Activated naive CD4-positive, alpha-beta T cell treated with anti-CD3 and anti-CD28 coated beads for 36 hours (primary cell): Measurements from ENCODE around the gene TRAPPC5. TPM values are rescaled to one million over a fixed set of nuclear protein-coding genes. Genes with fewer than 3 reads are reported as not detected.
A peak's percentile ranks its signal among the peaks of the same experiment; 100 is the strongest.

ENCODE experiments used
- CTCF ChIA-PET: fragments of 350-600 bp; sonication (Branson Sonifier 250); formaldehyde crosslinking; loops from one replicate; lab custom pipeline; 2021; ENCODE audit warnings: antibody characterized with exemption; lab: Charles Lee
- DNase-seq: peaks from one replicate; pipeline ENCODE4 v3.0.0-alpha.2; 2020
- H3K27ac Mint-ChIP-seq: one replicate; pipeline ENCODE4 v1.8.0; 2021; ENCODE audit warnings: mild to moderate bottlenecking, mixed read lengths
- H3K27me3 Mint-ChIP-seq: one replicate; pipeline ENCODE4 v1.8.0; 2021; ENCODE audit warnings: low read depth, mixed read lengths
- H3K36me3 Mint-ChIP-seq: one replicate; pipeline ENCODE4 v1.8.0; 2021; ENCODE audit warnings: low read depth, mixed read lengths
- H3K4me1 Mint-ChIP-seq: one replicate; pipeline ENCODE4 v1.8.0; 2021; ENCODE audit warnings: low read depth, mixed read lengths
- H3K4me3 Mint-ChIP-seq: one replicate; pipeline ENCODE4 v1.8.0; 2021; ENCODE audit warnings: mild to moderate bottlenecking, moderate library complexity, mixed read lengths
- H3K9me3 Mint-ChIP-seq: one replicate; pipeline ENCODE4 v1.8.0; 2021; ENCODE audit warnings: mixed read lengths
- intact Hi-C: fragments of 100-400 bp; cut with micrococcal nuclease; formaldehyde crosslinking; loops from one replicate; pipeline ENCODE4 v1.15.1; 2023
- total RNA-seq, 2 experiments: library from RNA; stranded (reverse); gene quantifications; one replicate each; pipeline ENCODE4 v1.2.3, GENCODE V29; 2021

The TRAPPC5 gene
- total RNA-seq, 2 experiments from 2014 or later = 74.7 to 82.4 TPM

GRCh38 chr19:7681340-7682174, 924 bp downstream of the TRAPPC5 start:
- Mint-ChIP-seq H3K4me1 (peaks cover 41% of the 10 kb centered on the region), H3K27me3 (peaks cover 12% of the 10 kb centered on the region), H3K27ac (peak overlapping the region; percentile 88), H3K36me3 (peaks cover 10% of the 10 kb centered on the region), H3K4me3 (peak overlapping the region; percentile 92), H3K9me3 (no peaks in the 10 kb centered on the region)
- DNase-seq = peak; percentile 96
- intact Hi-C loops = loop anchor here (1.0 to 2.0 kb wide), 5 partner anchors 24 to 579 kb away; partner anchors contain the start of gene SNAPC2
- CTCF ChIA-PET = interaction anchor here (0.6 to 4.0 kb wide), 44 partner anchors 11 to 612 kb away, joined by 3 to 52 read pairs (median 4); partner anchors contain the start of genes ARHGEF18, CD209, PET100 and RETN

- CTCF ChIA-PET = interaction anchor here (4.0 kb wide), 1 partner anchor 117 kb away, joined by 52 read pairs; no protein-coding TSS in a partner anchor
- Mint-ChIP-seq H3K9me3 (no peaks in the 10 kb centered on the region), H3K36me3 (peaks cover 10% of the 10 kb centered on the region), H3K27ac (peak overlapping the region; percentile 88), H3K4me1 (peaks cover 34% of the 10 kb centered on the region), H3K4me3 (peak overlapping the region; percentile 92), H3K27me3 (peaks cover 6% of the 10 kb centered on the region)
- DNase-seq = no peak
- intact Hi-C loops = no loop called here
Measured at GRCh38 chr19:7682175-7682855, 1.7 kb downstream of the TRAPPC5 start.

- Mint-ChIP-seq H3K27ac (no peak overlapping the region), H3K4me3 (no peak overlapping the region), H3K27me3 (no peaks in the 10 kb centered on the region), H3K4me1 (peaks cover 9% of the 10 kb centered on the region), H3K9me3 (no peaks in the 10 kb centered on the region), H3K36me3 (peaks cover 10% of the 10 kb centered on the region)
- intact Hi-C loops = no loop called here
- DNase-seq = no peak
- CTCF ChIA-PET = interaction anchor here (0.8 to 3.0 kb wide), 2 partner anchors 114 to 116 kb away, joined by 3 to 10 read pairs; no protein-coding TSS in a partner anchor
Measured at GRCh38 chr19:7685546-7686445, 5.2 kb downstream of the TRAPPC5 start.

GRCh38 chr19:7687177-7687576, 6.5 kb downstream of the TRAPPC5 start:
- H3K27ac Mint-ChIP-seq = no peak overlapping the region
- H3K9me3 Mint-ChIP-seq = no peaks in the 10 kb centered on the region
- peaks cover 8% of the 10 kb centered on the region for H3K36me3 Mint-ChIP-seq
- CTCF ChIA-PET = no interaction called here
- H3K4me3 Mint-ChIP-seq = no peak overlapping the region
- no peaks in the 10 kb centered on the region for H3K27me3 Mint-ChIP-seq
- no peak for DNase-seq
- intact Hi-C loops = no loop called here
- H3K4me1 Mint-ChIP-seq = peaks cover 5% of the 10 kb centered on the region

- H3K36me3 Mint-ChIP-seq = no peaks in the 10 kb centered on the region
- H3K9me3 Mint-ChIP-seq = no peaks in the 10 kb centered on the region
- H3K4me1 Mint-ChIP-seq = peaks cover 2% of the 10 kb centered on the region
- H3K4me3 Mint-ChIP-seq = no peak overlapping the region
- DNase-seq = no peak
- intact Hi-C loops = no loop called here
- H3K27ac Mint-ChIP-seq = no peak overlapping the region
- CTCF ChIA-PET = no interaction called here
- H3K27me3 Mint-ChIP-seq = no peaks in the 10 kb centered on the region
Measured at GRCh38 chr19:7689165-7689564, 8.5 kb downstream of the TRAPPC5 start.

- Mint-ChIP-seq H3K4me1 (peaks cover 2% of the 10 kb centered on the region), H3K27me3 (no peaks in the 10 kb centered on the region), H3K27ac (no peak overlapping the region), H3K9me3 (no peaks in the 10 kb centered on the region), H3K4me3 (no peak overlapping the region), H3K36me3 (no peaks in the 10 kb centered on the region)
- no peak for DNase-seq
- CTCF ChIA-PET = interaction anchor here (0.6 kb wide), 1 partner anchor 50 kb away, joined by 3 read pairs; no protein-coding TSS in a partner anchor
- intact Hi-C loops = no loop called here
Measured at GRCh38 chr19:7690779-7691258, 10.2 kb downstream of the TRAPPC5 start.

- Mint-ChIP-seq H3K27me3 (no peaks in the 10 kb centered on the region), H3K9me3 (no peaks in the 10 kb centered on the region), H3K36me3 (no peaks in the 10 kb centered on the region), H3K4me3 (no peak overlapping the region), H3K27ac (no peak overlapping the region), H3K4me1 (peaks cover 2% of the 10 kb centered on the region)
- CTCF ChIA-PET = interaction anchor here (0.6 kb wide), 1 partner anchor 50 kb away, joined by 3 read pairs; no protein-coding TSS in a partner anchor
- DNase-seq = no peak
- intact Hi-C loops = no loop called here
Measured at GRCh38 chr19:7691497-7691896, 10.9 kb downstream of the TRAPPC5 start.

- DNase-seq = no peak
- Mint-ChIP-seq H3K27ac (no peak overlapping the region), H3K9me3 (no peaks in the 10 kb centered on the region), H3K4me1 (peaks cover 2% of the 10 kb centered on the region), H3K27me3 (no peaks in the 10 kb centered on the region), H3K36me3 (no peaks in the 10 kb centered on the region), H3K4me3 (no peak overlapping the region)
- intact Hi-C loops = no loop called here
- CTCF ChIA-PET = no interaction called here
Measured at GRCh38 chr19:7692417-7693088, 11.9 kb downstream of the TRAPPC5 start.

GRCh38 chr19:7694499-7694898, 13.9 kb downstream of the TRAPPC5 start:
- Mint-ChIP-seq H3K27ac (no peak overlapping the region), H3K27me3 (peaks cover 8% of the 10 kb centered on the region), H3K36me3 (no peaks in the 10 kb centered on the region), H3K9me3 (no peaks in the 10 kb centered on the region), H3K4me1 (peaks cover 17% of the 10 kb centered on the region), H3K4me3 (no peak overlapping the region)
- DNase-seq = no peak
- CTCF ChIA-PET = no interaction called here
- intact Hi-C loops = no loop called here

GRCh38 chr19:7697721-7698287, 17.2 kb downstream of the TRAPPC5 start:
- intact Hi-C loops = no loop called here

GRCh38 chr19:7698583-7698982, 17.9 kb downstream of the TRAPPC5 start:
- Mint-ChIP-seq H3K4me1 (peaks cover 25% of the 10 kb centered on the region), H3K4me3 (no peak overlapping the region), H3K27ac (no peak overlapping the region), H3K27me3 (peaks cover 8% of the 10 kb centered on the region), H3K36me3 (no peaks in the 10 kb centered on the region), H3K9me3 (no peaks in the 10 kb centered on the region)
- intact Hi-C loops = no loop called here
- CTCF ChIA-PET = interaction anchor here (0.6 to 1.6 kb wide), 4 partner anchors 18 to 171 kb away, joined by 3 to 5 read pairs (median 3); partner anchors contain the start of gene TRAPPC5
- DNase-seq = no peak

More at GRCh38 chr19:7697721-7698287, 17.2 kb downstream of the TRAPPC5 start:
- Mint-ChIP-seq H3K36me3 (no peaks in the 10 kb centered on the region), H3K4me1 (peaks cover 25% of the 10 kb centered on the region), H3K4me3 (no peak overlapping the region), H3K9me3 (no peaks in the 10 kb centered on the region), H3K27ac (no peak overlapping the region), H3K27me3 (peaks cover 8% of the 10 kb centered on the region)
- CTCF ChIA-PET = interaction anchor here (1.1 to 1.6 kb wide), 3 partner anchors 18 to 102 kb away, joined by 3 to 5 read pairs (median 4); partner anchors contain the start of gene TRAPPC5
- DNase-seq = no peak
